ENCODE data around the gene COL28A1.

Gene COL28A1

DNA sequence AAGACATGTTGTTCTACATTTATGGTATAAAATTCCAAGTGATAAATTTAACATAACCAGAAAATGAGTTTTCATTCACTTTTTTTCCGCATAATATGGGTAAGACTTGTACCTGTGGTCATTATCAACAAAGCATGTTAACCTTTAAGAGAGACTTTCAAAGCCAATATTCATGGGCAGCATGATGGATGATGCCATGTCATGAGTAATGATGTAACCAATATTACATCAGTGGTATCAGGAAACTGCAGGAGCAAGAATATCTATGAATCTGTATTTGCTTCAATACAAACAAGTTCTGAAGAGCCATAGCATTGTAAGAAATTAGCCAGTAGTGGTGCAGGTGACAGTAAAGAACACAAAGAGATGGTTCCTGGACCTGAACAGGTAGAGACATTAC is 226.5 kb downstream of the COL28A1 start:
- H3K4me3 ChIP-seq (ENCODE audit: low read length): no peak overlapping the region
- no peak for DNase-seq (ENCODE audit: low read depth)
- TF ChIP-seq, protein P1, sequence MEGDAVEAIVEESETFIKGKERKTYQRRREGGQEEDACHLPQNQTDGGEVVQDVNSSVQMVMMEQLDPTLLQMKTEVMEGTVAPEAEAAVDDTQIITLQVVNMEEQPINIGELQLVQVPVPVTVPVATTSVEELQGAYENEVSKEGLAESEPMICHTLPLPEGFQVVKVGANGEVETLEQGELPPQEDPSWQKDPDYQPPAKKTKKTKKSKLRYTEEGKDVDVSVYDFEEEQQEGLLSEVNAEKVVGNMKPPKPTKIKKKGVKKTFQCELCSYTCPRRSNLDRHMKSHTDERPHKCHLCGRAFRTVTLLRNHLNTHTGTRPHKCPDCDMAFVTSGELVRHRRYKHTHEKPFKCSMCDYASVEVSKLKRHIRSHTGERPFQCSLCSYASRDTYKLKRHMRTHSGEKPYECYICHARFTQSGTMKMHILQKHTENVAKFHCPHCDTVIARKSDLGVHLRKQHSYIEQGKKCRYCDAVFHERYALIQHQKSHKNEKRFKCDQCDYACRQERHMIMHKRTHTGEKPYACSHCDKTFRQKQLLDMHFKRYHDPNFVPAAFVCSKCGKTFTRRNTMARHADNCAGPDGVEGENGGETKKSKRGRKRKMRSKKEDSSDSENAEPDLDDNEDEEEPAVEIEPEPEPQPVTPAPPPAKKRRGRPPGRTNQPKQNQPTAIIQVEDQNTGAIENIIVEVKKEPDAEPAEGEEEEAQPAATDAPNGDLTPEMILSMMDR (conservative IDR thresholded peaks at IDR 0.05; ENCODE audit: low read length): no peak

Measured in AG10803 (cell line).